GM23248 (cell line): Measurements from ENCODE around the gene NRCAM.

Source experiments
- EZH2 ChIP-seq: fragments of 200-600 bp; sonication (generic); IDR thresholded peaks from 2 replicates; pipeline ENCODE4 v1.6.1; 2018; ENCODE audit warnings: antibody characterized with exemption, mild to moderate bottlenecking; ENCODE audit not compliant: insufficient read depth, poor library complexity, severe bottlenecking
- EZH2phosphoT487 ChIP-seq: fragments of 200-600 bp; sonication (generic); IDR thresholded peaks from 2 replicates; pipeline ENCODE4 v1.6.1; 2018; ENCODE audit warnings: antibody characterized with exemption, moderate library complexity, mild to moderate bottlenecking, low read depth; ENCODE audit not compliant: insufficient read depth

DNA sequence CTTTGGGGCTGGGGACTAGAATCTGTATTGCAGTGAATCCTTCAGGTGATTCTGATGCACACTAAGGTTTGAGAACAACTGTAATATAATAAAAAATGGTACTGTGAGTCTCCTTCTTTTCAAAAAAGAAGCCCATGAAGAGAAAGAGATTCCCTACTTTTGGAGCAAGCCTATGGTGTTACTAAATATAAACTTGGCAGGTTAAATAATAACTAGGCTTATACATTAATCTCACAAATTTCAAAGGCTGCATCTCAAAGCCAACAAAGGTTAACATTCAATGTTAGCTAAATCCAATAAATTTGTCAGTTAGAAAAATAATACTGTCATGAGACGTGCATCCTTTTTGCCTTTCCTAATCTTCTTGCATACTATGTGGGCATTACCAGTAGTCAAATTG lies 166.4 kb downstream of the NRCAM start:
- TF ChIP-seq EZH2phosphoT487 (no peak), EZH2 (no peak)
